Measurements from ENCODE around the gene SLC27A2.
A peak's percentile ranks its signal among the peaks of the same experiment; 100 is the strongest.
"Not testable (repeated sequence)": the region's sequence is repeated elsewhere in the genome, so short reads cannot be mapped to it uniquely, and the experiment has no call there.

Gene SLC27A2

DNA sequence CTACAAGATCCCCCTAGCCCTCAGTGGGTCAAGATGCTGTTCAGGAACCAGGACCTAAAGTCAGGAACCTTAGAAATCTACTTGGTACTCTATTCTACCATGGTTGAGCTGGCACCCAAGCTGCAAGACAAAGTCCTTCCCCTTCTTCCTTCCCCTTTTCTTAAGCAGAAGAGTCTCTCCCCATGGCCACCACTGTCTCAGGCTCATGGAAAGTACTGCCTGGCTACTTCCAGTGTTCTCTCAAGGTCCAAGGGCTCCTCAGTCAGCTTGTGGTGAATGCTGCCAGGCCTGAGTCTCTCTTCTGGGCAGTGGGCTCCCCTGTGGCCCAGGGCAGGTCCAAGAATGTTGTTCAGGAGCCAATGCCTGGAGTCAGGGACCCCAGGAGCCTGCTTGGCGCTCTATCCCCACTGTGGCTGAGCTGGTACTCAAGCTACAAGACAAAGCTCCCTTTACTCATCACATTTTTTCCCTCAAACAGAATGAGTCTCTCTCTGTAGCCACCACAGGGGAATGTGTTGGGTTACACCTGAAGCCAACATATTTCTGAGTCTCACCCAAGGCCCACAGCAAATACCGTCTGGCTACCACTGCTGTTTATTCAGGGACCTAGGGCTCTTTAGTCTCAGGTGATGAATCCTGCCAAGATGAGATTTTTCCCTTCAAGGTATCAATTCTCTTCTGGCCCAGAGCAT is 18.1 kb upstream of the SLC27A2 start:
- no peak for DNase-seq (ENCODE audit: low spot score)

DNA sequence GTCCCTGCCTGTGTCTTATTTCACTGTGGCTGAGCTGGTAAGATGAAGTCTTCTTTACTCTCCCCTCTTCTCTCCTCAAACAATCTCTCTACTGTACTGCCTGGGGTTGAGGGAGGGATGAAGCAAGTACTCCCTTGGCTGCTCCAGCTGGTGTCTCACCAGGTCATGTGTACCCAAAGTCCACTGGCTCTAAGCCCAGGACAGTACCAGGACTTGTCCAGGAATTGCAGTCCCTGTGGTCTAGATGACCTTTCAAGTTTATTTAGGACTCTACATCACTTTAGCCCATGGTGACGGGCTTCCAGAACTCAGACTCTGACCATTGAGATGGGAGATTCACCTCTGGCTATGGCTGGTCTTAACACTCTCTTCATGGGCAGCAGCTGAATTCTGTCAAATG is 17.5 kb upstream of the SLC27A2 start:
- no peak for DNase-seq (ENCODE audit: low spot score)

DNA sequence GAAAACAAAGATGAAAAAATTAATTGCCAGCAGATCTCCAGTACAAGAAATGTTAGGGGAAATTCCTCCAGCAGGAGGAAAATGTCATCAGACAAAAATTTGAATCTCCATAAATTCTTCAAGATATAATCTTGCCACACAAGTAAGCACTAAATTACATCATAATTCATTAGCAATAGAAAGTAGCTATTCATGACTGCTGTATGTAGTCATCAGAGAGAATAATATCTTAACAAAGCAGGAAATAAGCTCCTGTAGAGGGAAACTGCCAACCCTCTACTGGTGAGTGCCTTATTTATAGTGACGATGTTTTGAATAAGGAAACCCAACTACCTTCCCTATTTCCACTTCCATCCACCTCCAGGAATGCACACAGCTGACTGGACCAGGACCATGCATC is 15.8 kb upstream of the SLC27A2 start:
- peak; percentile 63 for DNase-seq (ENCODE audit: low spot score)

DNA sequence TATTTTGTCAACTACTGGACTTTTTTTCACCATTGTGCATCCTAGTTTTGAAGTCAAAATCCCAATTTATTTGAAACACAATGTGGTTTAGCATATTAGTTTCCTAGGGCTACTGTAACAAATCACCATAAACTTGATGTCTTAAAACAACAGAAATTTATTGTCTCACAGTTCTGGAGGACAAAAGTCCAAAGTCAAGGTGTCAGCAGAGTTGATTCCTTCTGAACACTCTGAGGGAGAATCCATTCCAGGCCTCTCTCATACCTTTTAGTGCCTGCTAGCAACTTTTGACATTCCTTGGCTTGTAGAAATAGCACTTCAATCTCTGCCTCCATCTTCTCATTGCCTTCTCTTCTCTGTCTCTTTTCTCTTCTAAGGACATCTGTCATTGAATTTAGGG is 14.9 kb upstream of the SLC27A2 start:
- no peak for DNase-seq (ENCODE audit: low spot score)

DNA sequence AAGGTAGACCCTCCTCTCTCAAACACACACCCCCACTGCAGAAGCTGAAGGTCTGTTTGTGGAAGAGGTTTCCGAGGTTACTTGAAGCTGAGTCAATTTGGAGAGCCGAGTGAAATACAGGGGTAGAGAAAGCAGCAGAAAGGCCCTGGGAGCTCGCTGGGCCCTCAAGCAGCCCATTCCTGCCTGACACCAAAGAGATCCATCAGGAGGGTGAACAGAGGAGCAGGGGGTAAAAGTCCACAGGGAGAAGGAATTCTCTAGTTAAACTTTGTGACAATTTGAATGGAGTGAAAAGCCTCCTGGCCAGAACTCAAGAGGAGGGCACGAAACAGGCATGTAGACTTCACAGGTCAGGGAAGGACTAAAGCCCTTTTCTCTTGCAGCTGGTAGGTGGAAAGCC is 13.6 kb upstream of the SLC27A2 start:
- no peak for DNase-seq (ENCODE audit: low spot score)

DNA sequence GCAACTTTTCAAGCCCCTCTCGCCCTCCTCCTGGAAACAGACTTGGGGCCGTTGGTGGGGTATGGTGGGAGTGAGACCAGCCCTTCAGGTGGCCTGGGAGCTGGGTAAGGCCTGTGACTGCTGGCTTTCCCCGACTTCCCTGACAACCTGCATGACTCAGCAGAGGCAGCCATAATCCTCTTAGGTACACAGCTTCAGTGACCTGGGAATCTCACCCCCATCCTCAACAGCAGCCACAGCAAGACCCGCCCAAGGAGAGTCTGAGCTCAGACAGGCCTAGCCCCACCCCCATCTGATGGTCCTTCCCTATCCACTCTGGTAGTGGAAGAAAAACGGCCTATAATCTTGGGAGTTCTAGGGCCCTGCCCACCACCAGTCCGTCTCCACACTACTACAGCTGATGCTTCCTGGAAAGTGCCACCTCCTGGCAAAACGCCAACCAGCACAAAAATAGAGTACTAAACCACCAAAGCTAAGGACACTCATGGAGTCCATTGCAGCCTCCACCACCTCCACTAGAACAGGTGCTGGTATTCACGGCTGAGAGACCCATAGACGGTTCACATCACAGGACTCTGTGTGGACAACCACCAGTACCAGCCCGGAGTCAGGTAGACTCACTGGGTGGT is 13.1 kb upstream of the SLC27A2 start:
- DNase-seq (ENCODE audit: low spot score), result no peak

DNA sequence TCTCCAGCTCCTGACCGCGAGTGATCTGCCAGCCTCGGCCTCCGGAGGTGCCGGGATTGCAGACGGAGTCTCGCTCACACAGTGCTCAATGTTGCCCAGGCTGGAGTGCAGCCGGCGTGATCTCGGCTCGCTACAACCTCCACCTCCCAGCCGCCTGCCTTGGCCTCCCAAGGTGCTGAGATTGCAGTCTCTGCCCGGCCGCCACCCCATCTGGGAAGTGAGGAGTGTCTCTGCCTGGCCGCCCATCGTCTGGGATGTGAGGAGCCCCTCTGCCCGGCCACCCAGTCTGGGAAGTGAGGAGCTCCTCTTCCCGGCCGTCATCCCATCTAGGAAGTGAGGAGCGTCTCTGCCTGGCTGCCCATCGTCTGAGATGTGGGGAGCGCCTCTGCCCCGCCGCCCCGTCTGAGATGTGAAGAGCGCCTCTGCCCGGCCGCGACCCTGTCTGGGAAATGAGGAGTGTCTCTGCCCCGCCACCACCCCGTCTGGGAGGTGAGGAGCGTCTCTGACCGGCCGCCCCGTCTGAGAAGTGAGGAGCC is 9.6 kb upstream of the SLC27A2 start:
- DNase-seq (ENCODE audit: low spot score), result not testable (repeated sequence)

DNA sequence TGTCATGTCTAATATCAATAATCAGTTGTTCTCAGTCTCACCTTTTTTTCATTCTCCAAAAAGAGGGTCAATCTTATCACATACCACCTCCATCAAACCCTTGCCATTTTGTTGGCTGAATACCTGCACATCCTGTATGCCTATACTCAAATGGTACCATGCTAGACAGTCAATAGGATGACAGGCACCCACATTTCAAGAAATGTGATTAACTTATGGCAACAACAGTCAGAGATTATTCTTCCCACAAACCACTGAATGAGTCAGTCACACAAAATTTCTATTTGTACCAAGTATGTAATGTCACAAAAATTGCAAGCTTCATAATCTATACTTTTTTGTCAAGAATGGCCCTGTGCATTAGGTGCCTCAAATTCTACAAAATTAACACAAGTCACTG is 5.1 kb upstream of the SLC27A2 start:
- DNase-seq (ENCODE audit: low spot score), result no peak

DNA sequence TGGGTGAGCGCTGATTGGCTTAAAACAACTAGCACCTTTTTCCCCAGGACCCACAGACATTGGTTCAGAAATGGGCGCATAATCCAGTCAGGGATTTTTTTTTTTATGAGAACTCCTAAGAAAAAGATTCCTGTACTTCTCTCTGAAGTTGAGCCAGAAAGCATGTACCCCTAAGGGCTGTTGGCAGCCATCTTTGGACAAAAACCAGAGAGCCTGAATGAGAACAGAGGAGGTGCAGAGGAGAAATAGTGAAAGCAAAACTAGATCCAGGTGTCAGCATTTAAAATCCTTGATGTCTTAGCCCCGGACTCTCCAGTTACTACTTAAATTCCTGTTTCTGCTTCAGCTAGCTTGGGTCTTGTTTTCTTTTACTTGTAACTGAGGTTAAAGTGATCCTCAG is 1.9 kb upstream of the SLC27A2 start:
- no peak for DNase-seq (ENCODE audit: low spot score)

DNA sequence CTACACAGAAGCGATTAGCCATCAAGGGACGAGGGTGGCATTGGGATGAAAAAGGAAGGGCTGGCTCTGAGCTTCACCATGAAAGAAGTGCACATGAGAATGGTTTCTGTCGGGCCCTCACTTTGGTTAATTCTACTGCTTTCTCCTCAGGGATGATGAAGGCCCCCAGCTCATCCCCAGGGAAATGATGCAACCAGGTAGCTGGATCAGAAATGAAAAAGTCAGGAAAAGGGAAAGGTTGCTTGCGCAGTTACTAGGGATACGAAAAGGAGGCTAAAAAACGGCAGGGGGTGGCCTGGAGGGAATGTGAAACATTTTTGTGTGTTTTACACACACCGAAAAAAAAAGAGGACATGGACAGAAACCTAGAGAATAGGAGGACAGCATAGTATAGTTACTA is 1.4 kb upstream of the SLC27A2 start:
- DNase-seq (ENCODE audit: low spot score), result no peak

DNA sequence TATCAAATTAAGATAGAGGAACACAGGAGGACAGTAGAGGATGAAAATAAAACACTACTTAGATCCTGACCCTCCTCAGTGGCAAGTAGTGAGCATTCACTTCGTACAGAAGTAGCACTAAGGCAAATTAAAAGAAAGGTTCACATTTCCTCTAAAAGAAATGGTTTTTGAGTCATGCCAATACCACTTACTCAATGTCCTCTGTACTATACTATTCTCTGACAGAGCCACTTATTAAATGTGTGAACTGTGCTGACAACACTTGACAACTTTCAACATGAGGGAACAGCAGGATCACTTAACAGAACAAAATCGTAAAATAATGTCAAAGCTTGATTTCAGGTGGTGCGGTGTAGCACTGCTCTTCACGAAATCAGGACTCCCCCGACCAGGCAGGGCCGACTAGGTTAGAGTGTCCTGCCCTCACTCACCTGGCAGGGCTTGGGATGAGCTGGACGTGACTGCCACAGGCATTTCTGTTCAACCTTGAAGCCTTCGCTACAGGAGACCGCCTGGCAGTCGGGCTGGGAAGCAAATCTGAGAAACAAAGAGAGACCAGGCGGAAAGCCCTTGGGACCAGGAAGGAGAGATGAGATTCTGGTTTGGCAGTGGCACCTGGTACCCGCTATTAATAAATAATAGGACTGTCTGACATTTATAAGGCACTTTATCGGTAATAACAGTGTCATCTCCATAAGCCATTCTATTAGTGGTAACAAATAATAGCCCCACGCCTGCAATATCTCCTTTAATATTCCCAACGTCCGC is 611 bp upstream of the SLC27A2 start:
- DNase-seq (ENCODE audit: low spot score), result no peak

DNA sequence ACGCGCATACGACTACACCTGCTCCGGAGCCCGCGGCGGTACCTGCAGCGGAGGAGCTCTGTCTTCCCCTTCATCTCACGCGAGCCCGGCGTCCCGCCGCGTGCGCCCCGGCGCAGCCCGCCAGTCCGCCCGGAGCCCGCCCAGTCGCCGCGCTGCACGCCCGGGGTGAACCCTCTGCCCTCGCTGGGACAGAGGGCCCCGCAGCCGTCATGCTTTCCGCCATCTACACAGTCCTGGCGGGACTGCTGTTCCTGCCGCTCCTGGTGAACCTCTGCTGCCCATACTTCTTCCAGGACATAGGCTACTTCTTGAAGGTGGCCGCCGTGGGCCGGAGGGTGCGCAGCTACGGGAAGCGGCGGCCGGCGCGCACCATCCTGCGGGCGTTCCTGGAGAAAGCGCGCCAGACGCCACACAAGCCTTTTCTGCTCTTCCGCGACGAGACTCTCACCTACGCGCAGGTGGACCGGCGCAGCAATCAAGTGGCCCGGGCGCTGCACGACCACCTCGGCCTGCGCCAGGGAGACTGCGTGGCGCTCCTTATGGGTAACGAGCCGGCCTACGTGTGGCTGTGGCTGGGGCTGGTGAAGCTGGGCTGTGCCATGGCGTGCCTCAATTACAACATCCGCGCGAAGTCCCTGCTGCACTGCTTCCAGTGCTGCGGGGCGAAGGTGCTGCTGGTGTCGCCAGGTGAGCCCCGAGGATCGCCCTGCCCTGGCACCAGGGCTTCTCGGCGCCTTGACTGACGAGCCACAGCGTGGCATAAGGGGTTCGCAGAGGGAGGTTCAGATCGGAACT is 420 bp downstream of the SLC27A2 start:
- DNase-seq (ENCODE audit: low spot score), result peak; percentile 61

DNA sequence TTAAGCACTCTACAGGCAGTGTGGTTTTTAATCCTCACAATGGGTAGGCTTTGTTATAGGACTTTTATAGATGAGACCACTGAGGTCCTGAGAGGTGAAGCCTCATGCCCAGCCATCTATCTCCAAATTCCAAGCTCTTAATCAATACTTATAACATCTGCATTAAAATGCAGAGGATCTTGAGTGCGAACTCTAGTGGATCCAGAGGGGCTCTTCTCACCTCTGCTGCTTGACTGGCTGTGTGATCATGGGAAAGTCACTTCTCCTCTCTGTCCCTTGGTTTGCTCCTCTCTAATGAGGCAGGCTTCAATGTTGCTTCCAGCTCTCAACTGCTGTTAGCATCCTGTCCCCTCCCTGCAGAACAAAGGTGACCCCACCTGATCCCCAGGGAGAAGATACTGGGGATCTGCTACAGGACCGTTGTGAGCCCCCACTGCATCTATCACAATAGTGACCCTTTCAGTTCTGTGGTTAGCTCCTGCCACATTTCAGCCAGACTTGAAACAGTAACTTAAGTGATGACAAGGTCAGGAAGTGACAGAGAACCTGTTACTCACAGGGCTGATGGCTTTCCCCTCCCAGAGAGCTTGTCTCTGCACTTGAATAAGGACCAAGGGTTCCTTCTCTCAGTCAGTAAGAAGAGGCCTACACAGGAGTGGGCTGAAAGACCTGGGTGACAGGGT is 1.3 kb downstream of the SLC27A2 start:
- no peak for DNase-seq (ENCODE audit: low spot score)

DNA sequence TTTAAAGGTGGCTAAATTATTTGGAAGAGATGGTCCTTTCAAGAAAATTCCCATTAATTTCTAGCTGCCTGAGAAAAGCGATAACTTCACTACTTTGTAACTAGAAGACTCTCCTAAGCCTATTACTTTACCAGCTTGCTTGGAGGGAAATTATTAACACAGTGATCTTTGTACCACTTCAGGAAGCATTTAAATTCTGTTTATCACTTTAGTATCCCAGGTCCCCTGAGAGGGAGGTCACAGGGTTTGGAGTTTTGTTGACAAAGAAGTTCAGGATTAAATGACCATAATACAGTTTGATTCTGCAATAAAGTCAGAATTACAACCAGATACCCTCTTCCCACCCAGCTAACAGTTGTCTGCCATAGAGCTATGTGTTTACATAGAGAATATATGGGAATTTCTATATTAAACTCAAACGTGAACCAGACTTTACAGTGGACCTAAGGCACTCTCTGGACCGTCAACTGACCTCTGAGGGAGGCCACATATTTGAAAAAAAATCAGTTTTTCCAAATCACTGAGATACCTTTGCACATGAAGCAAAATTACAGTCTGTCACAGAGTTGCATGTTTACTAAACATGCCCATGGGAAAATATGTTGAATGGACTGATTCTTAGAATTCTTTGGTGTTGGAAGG is 3.0 kb downstream of the SLC27A2 start:
- no peak for DNase-seq (ENCODE audit: low spot score)

DNA sequence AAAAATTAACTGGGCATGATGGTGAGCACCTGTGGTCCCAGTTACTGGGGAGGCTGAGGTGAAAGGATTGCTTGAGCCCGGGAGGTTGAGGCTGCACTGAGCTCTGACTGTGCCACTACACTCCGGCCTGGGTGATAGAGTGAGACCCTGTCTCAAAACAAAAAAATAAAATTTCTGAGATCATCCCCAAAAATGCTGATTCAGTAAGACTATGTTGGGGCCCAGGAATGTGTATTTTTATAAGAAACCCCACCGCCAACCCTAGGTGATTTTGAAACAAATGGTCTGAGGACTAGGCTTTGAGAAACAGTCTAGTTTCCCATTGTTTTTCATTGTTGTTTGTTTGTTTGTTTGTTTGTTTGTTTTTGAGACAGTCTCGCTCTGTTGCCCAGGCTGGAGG is 4.1 kb downstream of the SLC27A2 start:
- no peak for DNase-seq (ENCODE audit: low spot score)

DNA sequence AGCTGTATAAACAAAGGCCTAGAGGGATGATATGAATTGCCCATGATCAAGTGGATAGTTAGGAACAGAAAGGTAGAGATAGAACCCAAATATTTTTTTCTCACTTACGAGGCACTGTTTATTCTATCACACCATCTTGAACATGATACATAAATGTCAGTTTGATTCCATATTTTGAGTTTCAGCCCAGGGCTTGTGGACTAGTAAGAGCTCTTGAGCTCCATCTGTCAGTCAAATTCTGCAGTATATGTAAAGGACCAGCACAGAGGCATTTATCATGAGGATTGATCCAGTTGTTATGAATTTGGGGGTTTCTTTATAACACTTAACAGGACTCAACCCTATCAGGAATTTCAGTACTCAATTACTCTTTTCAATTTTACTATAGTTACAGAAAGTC is 4.8 kb downstream of the SLC27A2 start:
- DNase-seq (ENCODE audit: low spot score), result no peak

DNA sequence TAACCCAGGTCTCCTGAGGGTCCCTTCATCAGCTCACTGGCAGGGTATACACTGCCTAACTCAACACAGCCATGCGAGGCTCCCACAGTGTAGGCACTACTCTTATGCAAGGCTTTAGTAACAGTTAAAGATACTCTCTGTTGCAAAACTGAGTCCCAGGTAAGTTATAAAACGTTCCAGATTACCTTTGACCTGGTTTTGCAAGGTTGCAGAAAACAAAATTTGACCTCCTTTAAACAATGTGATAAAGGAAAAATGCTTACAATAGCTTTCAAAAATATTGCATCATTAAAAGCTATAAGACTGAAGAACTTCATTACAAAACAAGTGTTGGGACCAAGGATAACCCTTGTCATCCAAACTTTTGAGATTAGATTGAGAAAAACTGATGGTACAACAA is 5.5 kb downstream of the SLC27A2 start:
- DNase-seq (ENCODE audit: low spot score), result no peak

DNA sequence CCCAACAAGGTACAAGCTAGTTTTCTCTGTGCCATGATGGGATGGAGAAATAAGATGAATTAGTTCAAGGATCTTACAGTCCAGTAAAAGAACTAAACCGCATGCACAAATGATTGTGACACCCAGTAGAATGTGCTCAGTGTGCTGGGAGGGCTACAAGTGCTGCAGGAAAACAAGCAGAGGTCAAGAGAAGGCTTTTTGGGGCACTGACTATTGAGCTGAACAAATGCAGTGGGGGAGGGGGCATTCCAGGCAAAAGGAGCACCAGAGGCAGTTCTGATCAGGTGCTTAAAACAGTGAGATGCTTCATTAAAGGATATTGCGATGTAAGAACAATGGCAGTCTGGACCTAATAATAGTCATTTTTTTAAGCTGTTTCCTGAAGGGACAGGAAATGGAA is 6.0 kb downstream of the SLC27A2 start:
- DNase-seq (ENCODE audit: low spot score), result no peak

DNA sequence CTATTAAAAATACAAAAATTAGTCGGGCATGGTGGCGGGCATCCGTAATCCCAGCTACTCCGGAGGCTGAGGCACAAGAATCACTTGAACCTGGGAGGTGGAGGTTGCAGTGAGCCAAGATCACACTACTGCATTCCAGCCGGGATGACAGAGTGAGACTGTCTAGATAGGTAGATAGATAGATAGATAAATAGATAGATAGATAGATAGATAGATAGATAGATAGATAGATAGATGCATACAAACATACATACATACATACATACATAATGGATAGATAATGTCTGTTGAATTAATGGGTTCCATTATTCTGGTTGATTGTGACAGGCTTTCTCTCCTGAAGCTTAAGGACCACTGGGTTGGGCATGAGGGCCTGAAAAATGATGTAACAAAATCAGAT is 6.8 kb downstream of the SLC27A2 start:
- not testable (repeated sequence) for DNase-seq (ENCODE audit: low spot score)

DNA sequence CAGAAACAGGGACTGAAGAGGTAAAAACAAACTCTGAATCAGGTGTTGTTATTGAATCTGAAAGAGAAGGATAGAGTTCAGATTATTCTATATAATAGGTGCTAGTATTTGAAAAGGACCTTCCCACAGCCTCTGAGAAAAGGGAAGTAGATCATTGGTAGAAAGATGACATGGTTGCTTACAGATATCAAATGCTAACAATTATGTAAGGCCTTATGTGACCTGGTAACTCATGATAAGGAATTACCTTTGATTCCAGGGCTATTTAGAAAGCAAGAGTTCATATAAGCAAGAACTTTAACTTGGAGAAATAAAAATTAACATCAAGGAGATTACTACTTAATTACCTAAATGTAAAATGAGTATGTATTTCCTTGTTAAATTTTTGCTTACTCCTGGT is 7.6 kb downstream of the SLC27A2 start:
- no peak for DNase-seq (ENCODE audit: low spot score)

DNA sequence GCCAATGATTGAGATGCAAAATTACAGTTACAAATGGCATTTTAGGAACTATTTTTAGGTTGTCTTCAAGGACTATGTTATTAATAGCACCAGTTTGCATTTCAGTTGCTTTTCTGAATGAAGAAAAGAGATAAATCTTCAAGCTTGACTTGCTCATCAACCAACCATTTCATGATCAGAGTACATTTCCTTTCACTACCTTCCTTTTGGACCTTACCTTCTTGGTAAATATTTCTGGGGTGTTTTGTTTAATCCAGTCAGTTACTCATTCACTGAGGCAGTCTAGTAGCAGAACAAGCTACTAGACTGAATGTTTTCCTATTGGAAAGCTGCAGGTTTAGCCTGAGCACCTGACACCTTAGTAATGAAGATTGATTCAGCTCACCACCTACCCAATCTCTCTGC is 8.2 kb downstream of the SLC27A2 start:
- DNase-seq (ENCODE audit: low spot score), result no peak

All from GM03348 (cell line).